RWPE2 (cell line): ENCODE results near the gene HARS1.
"Not testable (repeated sequence)": the region's sequence is repeated elsewhere in the genome, so short reads cannot be mapped to it uniquely, and the experiment has no call there.

Source experiments
- ATAC-seq: fragments of 200-7000 bp; cut with Tn5 transposase; 3 replicates; pipeline ENCODE4 v1.9.1; 2021; ENCODE audit warnings: low read depth
- DNase-seq: peaks from one replicate; pipeline ENCODE4 v3.0.0-alpha.2; 2020; ENCODE audit warnings: low spot score
- H3K27ac ChIP-seq: fragments of 450-650 bp; 2 replicates; pipeline ENCODE4 v1.5.1; 2017; ENCODE audit warnings: mild to moderate bottlenecking; ENCODE audit not compliant: poor library complexity, severe bottlenecking
- H3K27me3 ChIP-seq: fragments of 250-450 bp; sonication (Bioruptor Pico); 2 replicates; pipeline ENCODE4 v1.5.1; 2021; ENCODE audit warnings: mild to moderate bottlenecking, moderate library complexity; ENCODE audit not compliant: insufficient read depth, poor library complexity, severe bottlenecking
- H3K36me3 ChIP-seq: fragments of 250-450 bp; sonication (Bioruptor Pico); 2 replicates; pipeline ENCODE4 v1.5.1; 2020; ENCODE audit warnings: low read depth, mild to moderate bottlenecking, moderate library complexity
- H3K4me1 ChIP-seq: fragments of 250-450 bp; sonication (Bioruptor Pico); 2 replicates; pipeline ENCODE4 v1.5.1; 2021; ENCODE audit warnings: mild to moderate bottlenecking, moderate library complexity; ENCODE audit not compliant: insufficient read depth, poor library complexity, severe bottlenecking
- H3K4me3 ChIP-seq: fragments of 250-450 bp; sonication (Bioruptor Pico); 2 replicates; pipeline ENCODE4 v1.5.1; 2021; ENCODE audit warnings: mild to moderate bottlenecking, moderate library complexity; ENCODE audit not compliant: severe bottlenecking
- H3K9me3 ChIP-seq: fragments of 250-450 bp; sonication (Bioruptor Pico); 2 replicates; pipeline ENCODE4 v1.5.1; 2021; ENCODE audit warnings: mild to moderate bottlenecking, moderate library complexity; ENCODE audit not compliant: severe bottlenecking
- CTCF ChIP-seq: fragments of 450-650 bp; IDR thresholded peaks from one replicate; pipeline ENCODE4 v1.5.1; 2017; ENCODE audit warnings: mild to moderate bottlenecking, moderate library complexity; ENCODE audit not compliant: poor library complexity, severe bottlenecking

HARS1 gene

GRCh38 chr5:140725799-140726471 lies 34.8 kb upstream of the HARS1 start:
- Histone ChIP-seq H3K27ac (no peak overlapping the region), H3K9me3 (no peaks in the 10 kb centered on the region), H3K36me3 (no peaks in the 10 kb centered on the region), H3K4me3 (peak overlapping the region; percentile 36), H3K4me1 (no peaks in the 10 kb centered on the region), H3K27me3 (peaks cover 3% of the 10 kb centered on the region)
- peak; percentile 91 for DNase-seq
- peak; percentile 97 for ATAC-seq
- TF ChIP-seq CTCF: no peak

- H3K36me3 ChIP-seq, H3K27me3 ChIP-seq, H3K4me3 ChIP-seq, ATAC-seq, H3K9me3 ChIP-seq, H3K4me1 ChIP-seq, DNase-seq, H3K27ac ChIP-seq: not testable (repeated sequence)
These were observed 30.2 kb upstream of the HARS1 start for GRCh38 chr5:140721395-140721794.

- not testable (repeated sequence) for H3K36me3 ChIP-seq, H3K27me3 ChIP-seq, H3K4me1 ChIP-seq, H3K4me3 ChIP-seq, ATAC-seq, H3K27ac ChIP-seq, DNase-seq, H3K9me3 ChIP-seq
These were observed 29.6 kb upstream of the HARS1 start for GRCh38 chr5:140720738-140721137.

- Histone ChIP-seq H3K27me3 (no peaks in the 10 kb centered on the region), H3K4me3 (peak overlapping the region; percentile 24), H3K27ac (peak overlapping the region; percentile 6), H3K36me3 (no peaks in the 10 kb centered on the region), H3K4me1 (no peaks in the 10 kb centered on the region), H3K9me3 (no peaks in the 10 kb centered on the region)
- ATAC-seq (no peak), DNase-seq (no peak)
- TF ChIP-seq CTCF: no peak
These were observed 27.1 kb upstream of the HARS1 start for GRCh38 chr5:140718266-140718592.

GRCh38 chr5:140716238-140716637 lies 25.1 kb upstream of the HARS1 start:
- H3K4me3 ChIP-seq, ATAC-seq, H3K9me3 ChIP-seq, H3K36me3 ChIP-seq, H3K27ac ChIP-seq, H3K27me3 ChIP-seq, DNase-seq, H3K4me1 ChIP-seq: not testable (repeated sequence)

- ATAC-seq (no peak), DNase-seq (no peak)
- H3K27me3 ChIP-seq: no peaks in the 10 kb centered on the region
- no peak for TF ChIP-seq CTCF
- no peaks in the 10 kb centered on the region for H3K9me3 ChIP-seq
- H3K4me3 ChIP-seq: no peak overlapping the region
- peaks cover 4% of the 10 kb centered on the region for H3K4me1 ChIP-seq
- H3K36me3 ChIP-seq: no peaks in the 10 kb centered on the region
- no peak overlapping the region for H3K27ac ChIP-seq
These were observed 22.5 kb upstream of the HARS1 start for GRCh38 chr5:140713562-140714094.
